OCI-LY3 (cell line): Measurements from ENCODE around the gene NRXN3.

Experiments used
- CTCF ChIP-seq: fragments of 200-600, 300-600 bp; sonication (generic); IDR thresholded peaks from 2 replicates; pipeline ENCODE4 v1.5.1; 2014; ENCODE audit warnings: antibody characterized with exemption, low read length, low read depth
- EZH2phosphoT487 ChIP-seq: fragments of 200-600 bp; shearing (Covaris generic); IDR thresholded peaks from 2 replicates; pipeline ENCODE4 v1.6.1; 2018; ENCODE audit warnings: antibody characterized with exemption, mixed run types, low read depth

GRCh38 chr14:78131201-78131600 is 39.0 kb upstream of the NRXN3 start:
- TF ChIP-seq CTCF (no peak), EZH2phosphoT487 (no peak)
